Stimulated activated naive CD4-positive, alpha-beta T cell (primary cell): ENCODE data around the gene AGXT2.
"Not testable (repeated sequence)": the region's sequence is repeated elsewhere in the genome, so short reads cannot be mapped to it uniquely, and the experiment has no call there.

Experiments used
- DNase-seq, 6 experiments: peaks; one replicate each; lab custom pipeline; 2025; lab: John Stamatoyannopoulos, UW

The AGXT2 gene

DNA sequence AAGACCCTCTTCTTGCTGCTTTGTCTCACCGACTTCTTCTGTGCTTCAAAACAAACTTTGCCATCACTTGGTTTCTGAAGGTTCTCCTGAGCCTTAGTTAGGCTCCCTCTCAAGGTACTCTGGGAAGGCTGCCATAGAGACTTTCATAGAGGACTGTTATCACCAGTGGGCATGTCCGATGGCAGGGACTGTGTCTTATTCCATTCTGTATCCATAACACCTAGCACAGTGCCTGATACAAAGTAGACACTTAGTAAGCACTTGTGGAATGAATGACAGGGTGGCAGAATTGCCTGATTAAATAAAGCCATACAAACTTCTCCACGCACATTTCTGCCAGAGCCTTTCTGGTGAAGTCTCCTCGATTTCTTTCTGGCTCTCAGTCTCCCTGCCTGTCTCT, 32.7 kb downstream of the AGXT2 start:
- no peak for DNase-seq

DNA sequence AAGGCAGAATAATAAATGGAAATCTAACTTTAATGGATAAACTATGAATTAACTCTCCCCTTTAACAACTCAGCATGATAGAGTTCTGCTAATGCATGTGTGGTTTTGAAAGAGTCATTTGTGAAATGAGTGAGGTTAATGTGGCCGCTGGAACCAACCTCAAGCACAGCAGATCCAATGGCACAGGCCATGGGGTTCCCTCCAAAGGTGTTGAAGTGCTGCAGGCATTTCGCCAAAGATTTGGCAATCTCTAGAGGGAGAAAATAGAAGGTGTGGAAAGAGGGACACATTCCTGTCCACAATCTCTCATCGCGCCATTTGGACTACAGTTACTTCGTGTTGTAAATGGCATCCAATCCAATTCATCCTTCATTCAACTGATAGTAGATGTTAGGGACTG, 35.0 kb downstream of the AGXT2 start:
- DNase-seq: no peak

DNA sequence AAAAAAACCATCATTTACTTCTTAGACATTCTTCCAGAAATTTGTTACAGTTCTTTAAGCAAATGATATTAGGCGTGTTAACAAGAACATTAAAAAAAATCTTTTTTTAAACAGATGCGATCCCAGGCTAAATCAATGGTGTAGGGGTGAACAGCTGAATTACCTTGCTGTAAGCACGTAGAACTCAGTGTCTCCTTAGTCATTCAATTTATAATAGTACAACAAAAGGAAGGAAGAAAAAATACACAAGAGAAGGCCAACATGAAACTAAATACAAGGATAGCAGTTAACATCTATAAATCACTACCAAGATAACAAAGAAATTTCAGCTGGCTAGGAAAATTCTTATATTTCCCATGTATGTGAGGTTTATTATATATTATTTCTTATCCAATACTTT, 35.4 kb downstream of the AGXT2 start:
- no peak for DNase-seq

DNA sequence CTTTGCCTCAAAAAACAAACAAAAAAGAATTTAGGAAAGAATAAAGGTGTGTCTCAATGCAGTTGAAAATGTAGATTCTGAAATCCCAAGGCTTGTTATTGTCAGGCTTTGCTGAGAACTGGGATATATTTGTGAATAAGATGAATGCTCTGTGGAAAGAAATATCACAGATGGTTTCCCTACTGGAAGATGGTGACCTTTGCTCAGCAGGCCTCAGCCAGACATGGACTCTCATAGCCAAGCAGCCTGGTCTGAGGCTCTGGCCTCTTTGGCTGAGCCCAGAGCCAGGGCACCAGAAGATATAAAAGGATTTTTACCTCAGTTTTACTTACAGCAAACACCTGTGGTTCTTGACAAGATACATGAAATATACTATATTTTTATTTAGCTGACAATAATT, 37.1 kb downstream of the AGXT2 start:
- DNase-seq: no peak

DNA sequence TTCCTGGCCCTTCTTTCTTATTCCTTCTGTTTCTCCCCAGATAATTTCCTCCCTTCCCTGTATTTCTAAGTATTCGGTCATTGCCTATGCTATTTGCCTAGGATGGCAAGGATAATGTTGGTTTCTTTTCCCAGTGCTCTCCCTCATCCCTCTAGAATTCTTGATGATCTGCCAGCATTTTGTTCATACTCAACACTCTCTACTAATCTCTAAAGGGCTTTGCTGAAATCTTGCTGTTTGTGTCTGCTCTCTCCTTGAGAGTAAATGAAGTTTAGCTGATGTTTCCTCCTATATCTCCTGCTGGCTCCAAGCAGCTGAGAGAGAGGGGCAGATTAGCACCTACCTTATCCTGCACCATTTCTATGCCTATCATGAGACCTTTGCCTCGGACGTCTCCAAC, 38.1 kb downstream of the AGXT2 start:
- no peak for DNase-seq

DNA sequence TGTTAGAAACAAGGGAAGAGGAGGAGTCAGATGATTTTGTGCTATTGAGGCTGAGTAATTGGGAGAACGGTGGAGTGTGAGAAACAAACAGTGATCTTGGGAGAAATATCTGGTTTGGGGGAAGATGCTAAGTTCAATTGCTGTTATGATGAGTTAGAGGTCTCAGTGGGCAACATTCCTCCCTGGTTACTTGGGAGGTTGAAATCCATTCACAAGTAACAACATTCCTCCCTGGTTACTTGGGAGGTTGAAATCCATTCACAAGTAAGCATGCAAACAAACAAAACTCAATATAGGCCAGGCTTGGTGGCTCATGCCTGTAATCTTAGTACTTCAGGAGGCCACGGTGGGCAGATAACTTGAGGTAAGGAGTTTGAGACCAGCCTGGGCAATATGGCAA, 38.7 kb downstream of the AGXT2 start:
- DNase-seq: no peak

DNA sequence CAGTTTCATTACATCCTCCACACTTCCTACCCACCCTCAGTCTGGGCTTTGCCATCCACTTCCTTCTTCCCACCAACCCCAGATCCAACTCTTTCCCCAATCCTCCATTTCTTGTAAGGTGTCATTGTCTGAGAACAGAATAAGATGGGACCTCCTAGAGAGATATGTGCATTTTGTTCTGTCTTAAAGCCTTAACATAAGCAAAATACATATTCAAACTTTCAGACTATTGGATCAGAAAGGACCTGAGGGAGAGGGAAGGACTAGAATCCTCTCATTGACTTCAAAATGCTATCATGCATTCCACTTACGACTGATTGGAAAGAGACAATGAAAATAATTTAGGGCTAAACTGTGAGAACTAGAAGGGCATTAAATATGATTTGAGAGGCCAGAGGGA, 43.0 kb downstream of the AGXT2 start:
- DNase-seq: no peak

DNA sequence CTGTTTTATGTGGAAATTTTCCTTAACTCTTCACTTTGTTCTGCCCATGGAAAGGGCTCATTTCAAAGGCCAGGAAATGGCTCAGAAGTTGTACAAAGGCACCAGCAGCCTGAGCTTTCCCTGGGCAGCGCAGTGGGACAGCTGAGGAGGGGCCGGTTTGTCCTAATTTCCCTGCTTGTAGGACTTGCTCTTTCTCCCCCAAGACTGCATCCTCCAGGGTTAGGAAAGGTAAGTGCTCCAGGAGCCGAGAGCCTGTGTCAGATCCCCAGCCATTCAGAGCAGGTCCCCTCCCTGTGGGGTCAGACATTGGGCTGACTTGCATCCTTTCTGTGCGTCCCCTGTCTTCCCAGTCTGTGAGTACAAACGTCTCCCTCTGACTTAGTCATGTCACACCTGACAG, 43.5 kb downstream of the AGXT2 start:
- no peak for DNase-seq

DNA sequence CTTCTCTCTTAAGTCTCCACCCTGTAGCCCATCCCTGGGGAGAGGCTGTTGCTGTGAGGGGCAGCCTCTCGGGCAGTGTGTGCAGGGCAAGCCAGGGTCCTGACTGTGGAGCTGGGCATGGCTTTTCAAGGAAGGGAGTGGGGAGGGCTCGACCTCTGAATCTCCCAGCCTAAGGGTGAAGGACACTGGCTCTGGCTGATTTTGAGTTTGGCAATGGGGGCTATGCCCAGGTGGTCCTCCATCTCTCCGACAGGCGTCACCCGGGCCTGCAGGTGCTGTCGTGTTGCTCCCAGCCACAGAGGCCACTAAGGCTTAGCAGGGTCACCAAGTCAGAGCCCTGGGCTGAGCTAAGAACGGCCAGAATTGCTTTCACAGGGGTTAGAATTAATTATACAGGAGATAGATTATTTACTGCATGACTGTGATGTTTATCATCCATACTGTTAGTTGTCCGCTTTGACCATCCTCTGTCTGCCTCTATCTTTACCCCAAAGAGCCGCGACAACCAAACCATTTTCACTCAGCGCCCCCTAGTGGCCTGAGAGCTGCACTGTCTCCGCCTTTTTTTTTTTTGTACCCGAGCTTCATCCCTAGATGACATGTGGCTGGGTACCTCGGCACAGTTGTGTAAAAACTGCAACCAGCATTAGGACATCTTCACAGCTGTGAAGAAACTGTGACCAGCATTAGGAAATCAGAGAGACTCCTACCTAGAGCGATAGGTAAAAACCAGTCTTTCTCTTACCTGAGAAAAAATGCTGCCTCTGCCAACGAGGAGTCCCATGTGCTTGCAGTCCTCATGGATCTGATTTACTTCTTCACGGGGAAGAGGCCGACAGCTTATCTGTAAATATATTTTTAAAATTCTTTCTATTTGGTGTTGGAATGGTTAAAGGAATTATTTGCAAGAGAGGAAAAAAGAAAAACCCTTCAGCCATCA, 44.5 kb downstream of the AGXT2 start:
- peak in 5 of 6 experiments; percentile 1 to 35 (median 11) for DNase-seq

DNA sequence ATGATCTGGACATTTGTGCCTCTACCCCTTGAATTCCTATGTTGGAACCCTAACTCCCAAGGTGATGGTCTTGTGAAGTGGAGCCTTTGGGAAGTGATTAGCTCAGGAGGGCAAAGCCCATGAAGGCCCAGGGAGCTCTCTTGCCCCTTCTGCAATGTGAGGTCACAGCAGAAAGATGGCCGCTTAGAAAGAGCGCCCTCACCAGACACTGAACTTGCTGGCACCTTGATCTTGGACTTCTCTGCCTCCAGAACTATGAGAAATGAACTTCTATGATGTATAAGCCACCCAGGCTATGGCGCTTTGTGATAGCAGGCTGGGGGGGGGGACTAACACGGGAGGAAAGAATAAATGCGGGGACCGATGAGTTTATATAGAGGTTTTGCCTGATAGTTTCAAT, 45.3 kb downstream of the AGXT2 start:
- no peak for DNase-seq

DNA sequence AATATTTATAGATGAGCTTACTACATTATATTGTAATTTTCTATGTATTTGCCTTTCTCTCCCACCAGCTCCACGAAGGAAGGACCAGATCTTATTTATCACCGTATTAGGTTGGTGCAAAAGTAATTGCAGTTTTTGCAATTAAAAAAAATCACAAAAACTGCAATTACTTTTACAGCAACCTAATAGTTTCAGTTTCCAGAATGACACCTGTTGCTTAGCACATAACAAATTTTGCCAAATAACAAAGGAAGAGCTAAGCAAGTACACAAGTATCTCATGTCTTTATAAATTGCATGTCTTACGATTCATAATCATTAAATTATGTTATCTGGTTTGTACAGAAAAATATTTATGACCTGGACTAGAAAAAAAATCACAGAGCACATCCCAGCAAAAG, 45.9 kb downstream of the AGXT2 start:
- DNase-seq: no peak

DNA sequence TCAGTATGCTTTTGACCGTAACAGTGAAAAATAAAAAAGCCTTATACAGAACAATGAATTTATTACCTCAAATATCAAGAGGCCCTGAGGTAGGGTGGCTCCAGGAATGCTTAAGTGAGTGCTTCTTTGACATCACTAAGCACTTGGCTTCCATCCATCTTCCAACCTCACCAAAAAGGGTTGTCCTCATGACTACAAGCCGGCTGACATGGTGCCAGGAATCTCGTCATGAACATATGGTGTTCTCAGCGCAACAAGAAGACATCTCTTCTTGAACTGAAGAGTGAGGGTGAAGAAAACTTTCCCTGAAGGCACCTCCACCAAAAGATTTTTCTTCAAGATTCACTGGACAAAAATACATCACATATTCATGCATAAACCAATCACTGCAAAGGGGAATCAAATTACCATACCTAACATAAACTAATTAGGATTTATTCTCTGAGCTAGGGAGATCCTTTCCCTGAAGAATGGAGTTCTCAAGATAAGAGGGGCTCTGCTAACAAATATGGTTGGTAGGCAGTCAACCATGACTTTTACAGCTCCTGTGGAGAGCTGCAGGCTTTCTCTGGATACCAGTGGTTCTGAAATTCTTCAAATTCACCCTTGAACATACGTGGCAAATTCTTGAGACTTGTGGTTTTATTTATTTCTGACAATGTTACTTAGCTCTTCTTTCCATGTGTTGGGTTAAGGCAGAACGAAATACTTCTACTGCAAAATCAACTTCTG, 49.5 kb downstream of the AGXT2 start:
- no peak for DNase-seq

DNA sequence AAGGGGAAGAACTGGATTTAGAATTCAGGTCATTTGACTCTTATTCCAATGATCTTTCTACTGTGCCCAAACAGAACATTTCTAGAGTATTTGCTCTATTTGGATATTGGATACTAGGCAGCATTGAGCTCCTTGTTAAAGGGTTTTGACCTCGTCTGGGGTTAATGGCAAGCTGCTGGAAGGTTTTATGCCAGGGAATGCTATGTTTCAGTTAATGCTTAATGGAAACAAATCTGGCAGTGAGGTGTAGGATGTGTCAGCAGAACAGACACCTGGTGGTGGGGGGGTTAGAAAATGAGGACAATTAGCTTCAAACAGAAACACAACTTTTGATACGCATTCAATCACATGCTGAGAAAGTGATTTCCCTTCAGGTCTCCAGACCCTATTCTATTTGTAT, 51.5 kb downstream of the AGXT2 start:
- no peak for DNase-seq

DNA sequence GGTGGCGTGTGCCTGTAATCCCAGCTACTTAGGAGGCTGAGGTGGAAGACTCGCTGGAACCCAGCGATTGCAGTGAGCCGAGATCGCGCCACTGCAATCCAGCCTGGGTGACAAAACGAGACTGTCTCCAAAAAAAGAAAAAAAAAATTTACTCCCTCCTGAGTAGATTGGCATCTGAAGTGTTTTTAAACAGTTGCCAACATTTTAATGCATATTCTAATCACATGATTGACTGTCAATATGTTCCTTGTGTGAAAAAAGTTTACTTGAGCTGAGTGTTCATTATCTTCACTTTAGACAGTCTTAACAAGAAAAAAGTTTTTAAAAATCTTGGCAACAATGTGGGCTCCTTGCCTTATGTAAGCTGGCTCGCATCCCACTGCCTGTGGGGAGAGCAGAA, 53.8 kb downstream of the AGXT2 start:
- DNase-seq: no peak

DNA sequence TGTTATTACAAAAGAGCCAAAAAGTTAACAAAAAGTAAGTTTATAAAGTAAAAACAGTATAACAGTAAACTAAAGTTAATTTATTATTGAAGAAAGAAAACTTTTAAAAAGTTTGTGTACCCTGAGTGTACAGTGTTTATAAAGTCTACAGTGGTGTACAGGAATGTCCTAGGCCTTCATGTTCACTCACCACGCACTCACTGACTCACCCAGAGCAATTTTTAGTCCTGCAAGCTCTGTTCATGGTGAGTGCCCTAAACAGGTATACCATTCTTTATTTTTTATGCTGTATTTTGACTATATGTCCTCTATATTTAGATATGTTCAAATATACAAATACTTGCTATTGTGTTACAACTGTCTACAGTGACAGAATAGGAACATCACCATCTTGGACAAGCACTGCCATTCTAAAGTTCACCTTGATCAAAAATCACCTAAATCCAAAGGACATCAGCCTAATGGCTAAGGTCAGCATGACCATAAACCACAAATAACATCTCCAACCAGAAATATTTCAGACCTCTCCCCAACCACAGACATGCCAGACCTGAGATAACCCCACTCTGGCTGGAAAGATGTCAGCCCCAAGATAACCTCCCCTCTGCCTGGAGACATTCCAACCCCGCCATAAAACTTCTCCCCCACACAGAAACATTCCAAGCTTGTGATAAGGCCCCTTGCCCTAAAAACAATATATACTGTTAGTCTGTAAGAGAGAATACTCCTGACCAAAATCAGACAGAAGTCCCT, 56.1 kb downstream of the AGXT2 start:
- no peak for DNase-seq

DNA sequence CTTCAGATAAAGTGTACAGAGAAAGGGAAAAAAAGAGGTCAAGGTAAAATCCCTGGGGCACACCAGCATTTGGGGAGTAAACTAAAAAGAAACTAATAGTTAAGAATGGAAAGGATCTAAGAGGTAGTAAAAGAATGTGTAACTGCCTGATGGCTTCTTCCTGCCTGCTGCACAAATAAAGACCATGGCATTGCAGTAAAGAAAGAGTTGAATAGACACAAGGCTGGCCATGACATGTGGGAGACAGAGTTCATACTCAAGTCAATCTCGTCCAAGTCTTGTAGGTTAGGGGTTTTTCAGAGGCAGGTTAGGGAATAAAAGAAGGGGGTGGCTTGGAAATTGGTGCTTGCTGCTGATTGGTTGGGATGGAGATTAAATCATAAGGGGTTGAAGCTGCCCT, 60.8 kb downstream of the AGXT2 start:
- DNase-seq: no peak

DNA sequence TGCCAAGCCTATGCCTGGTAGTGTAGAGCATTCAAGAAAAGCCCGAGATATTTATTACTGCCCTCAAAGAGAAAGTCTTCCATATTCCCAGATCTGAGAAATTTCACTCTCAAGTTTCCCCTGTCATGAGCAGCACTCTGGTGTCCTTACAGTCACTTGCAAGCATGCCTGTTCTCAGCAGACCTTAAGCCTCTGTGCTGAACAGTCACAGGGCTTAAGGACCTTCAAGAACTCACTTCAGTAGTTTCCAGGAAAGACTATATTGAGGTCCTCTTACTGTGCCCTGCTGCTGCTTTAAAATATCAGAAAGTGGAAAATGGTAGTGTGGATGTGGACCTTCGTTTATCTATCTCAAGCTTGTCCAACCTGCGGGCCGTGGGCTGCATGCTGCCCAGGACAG, 64.9 kb downstream of the AGXT2 start:
- DNase-seq: no peak

DNA sequence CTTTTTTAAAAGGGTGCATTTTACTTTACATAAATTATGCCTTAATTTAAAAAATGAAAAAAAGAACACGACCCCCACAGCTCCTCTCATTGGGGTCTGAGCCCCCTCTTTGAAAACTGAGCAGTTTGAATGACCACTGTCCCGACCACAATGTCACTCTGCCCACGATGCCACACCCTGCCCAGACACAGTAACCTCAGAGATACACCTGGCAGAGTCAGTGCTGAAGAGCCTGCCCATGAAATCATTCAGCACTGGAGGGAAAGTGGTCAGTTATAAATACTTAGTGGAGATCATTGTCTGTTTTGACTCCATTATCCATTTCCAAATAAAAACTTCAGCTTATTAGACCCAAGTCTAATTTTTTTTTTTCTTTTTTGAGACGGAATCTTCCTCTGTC, 69.1 kb downstream of the AGXT2 start:
- DNase-seq: no peak

DNA sequence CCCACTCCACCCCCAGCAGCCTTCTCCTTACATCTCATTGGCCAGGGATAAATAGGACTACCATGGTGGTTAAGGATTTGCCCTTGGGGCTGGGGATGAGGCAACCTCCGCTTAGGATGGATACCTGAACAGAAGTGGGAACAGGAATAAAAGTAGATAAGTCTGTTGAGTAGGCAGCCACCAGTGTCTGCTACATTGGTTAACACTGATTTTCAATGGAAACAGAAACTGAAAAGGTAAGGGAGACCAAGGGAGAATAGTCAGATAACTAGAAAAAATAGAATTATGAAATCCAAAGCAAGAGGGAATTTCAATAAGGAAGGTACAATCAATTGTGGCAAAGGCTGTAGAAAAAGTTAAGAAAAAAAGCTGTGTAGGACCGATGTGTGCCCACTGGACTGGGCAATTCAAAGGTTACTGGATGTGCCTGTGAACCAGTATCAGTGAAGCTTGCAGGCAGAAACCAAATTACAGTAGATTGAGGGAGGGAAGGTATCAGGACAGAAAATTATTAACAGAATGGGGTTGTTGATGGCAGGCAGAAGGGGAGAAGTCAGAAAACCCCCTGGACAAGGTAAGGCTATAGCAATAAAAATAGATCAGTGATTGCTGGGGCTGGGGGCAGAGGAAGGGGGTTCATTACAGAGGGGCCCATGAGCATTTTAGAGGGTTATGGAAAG, 69.7 kb downstream of the AGXT2 start:
- DNase-seq: no peak

DNA sequence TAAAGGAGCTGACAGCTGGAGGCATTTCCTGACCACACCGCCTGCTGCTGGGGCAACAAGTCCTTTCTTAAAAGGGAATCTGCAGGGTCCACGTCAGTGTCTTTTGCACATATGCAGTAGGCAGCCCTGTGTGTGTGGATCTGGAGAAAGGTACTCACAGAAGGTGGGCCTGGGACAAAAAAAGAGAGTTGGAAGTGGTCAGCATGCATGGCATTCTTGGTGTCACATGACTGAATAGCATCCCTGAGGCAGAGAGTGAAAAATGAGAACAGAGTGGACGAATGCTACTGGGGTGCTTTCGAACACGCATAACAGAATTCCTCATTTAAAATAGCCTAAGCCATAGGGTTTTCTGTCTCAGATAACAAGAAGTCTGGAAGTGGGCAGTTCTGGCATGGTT, 71.4 kb downstream of the AGXT2 start:
- DNase-seq: no peak

DNA sequence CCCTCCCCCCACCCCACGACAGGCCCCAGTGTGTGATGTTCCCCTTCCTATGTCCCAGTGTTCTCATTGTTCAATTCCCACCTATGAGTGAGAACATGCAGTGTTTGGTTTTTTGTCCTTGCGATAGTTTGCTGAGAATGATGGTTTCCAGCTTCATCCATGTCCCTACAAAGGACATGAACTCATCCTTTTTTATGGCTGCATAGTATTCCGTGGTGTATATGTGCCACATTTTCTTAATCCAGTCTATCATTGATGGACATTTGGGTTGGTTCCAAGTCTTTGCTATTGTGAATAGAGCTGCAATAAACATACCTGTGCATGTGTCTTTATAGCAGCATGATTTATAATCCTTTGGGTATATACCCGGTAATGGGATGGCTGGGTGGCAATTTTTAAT, 76.1 kb downstream of the AGXT2 start:
- not testable (repeated sequence) for DNase-seq

DNA sequence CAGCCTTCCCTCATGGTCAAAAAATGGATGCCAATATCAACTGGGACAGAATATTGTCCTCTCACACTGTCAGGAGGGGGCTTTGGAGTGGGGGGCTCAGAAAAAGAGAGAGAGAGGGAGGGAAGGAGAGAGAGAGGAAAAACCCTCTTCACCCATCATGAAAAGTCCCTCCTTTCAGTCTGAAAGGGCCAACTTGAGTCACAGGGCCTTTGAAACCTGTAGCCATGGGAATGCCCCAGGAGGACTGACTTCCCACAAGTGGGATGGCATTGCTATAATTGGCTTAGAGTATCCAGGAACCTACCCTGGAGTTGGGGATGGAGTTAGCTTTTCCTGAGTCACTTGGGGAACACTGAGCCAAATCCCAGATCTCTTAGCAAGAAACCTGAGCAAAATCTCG, 77.2 kb downstream of the AGXT2 start:
- no peak for DNase-seq
